K562 (cell line): ENCODE results near the gene MFAP3. TPM values are rescaled to one million over a fixed set of nuclear protein-coding genes. Genes with fewer than 3 reads are reported as not detected.

ENCODE experiments used
- ATAC-seq: fragments of 200-7000 bp; cut with Tn5 transposase; 3 replicates; pipeline ENCODE4 v1.9.1; 2020; ENCODE audit warnings: moderate library complexity
- BruUV-seq: library from RNA; stranded (reverse); fragments of 400-500 nt; replicated peaks from 2 replicates; lab custom pipeline; 2021; lab: Mats Ljungman, UMichigan
- CTCF ChIA-PET: fragments of 300-600 bp; formaldehyde crosslinking; extraction: SDS; loops from one replicate; lab custom pipeline; 2021; ENCODE audit warnings: low intra/inter-chr PET ratio; lab: Yijun Ruan, JAX
- POLR2A ChIA-PET: fragments of 300-600, 350-650 bp; sonication (Branson Sonifier 250); formaldehyde crosslinking; extraction: SDS; loops from one replicate; lab custom pipeline; 2021; ENCODE audit warnings: antibody characterized with exemption, inconsistent platforms; lab: Yijun Ruan, JAX
- DNase-seq, 4 experiments: peaks; one replicate each; pipeline versions ENCODE4 v3.0.0 to v3.0.0-alpha.2; 2011 to 2018; ENCODE audit warnings: low spot score in 3 of 4, mixed read lengths in 3 of 4; ENCODE audit errors: extremely low read depth in 1 of 4
- FAIRE-seq: peaks from 2 replicates; lab custom pipeline; 2011; peaks lifted over from hg19 to GRCh38; lab: Jason Lieb, UNC
- H2AFZ ChIP-seq: 2 replicates; pipeline ENCODE4 v1.6.0; 2011; ENCODE audit warnings: low read depth, low read length, control low read depth, inconsistent platforms
- H3K27ac ChIP-seq: fragments of 200-600 bp; 3 replicates; pipeline ENCODE4 v1.8.0; 2011; ENCODE audit warnings: low read depth, mild to moderate bottlenecking, control low read depth, inconsistent platforms, low read length, moderate library complexity, mixed read lengths; ENCODE audit errors: extremely low read depth
- H3K27me3 ChIP-seq, 2 experiments: fragments of 300-600 bp in 1 of 2; 2 replicates in 1 of 2; 3 replicates in 1 of 2; pipeline versions ENCODE4 v1.6.0 to v1.8.0; 2011; ENCODE audit warnings: inconsistent platforms in 2 of 2, low read length in 2 of 2, mild to moderate bottlenecking in 1 of 2, mixed read lengths in 1 of 2, moderate library complexity in 1 of 2; ENCODE audit not compliant: control insufficient read depth in 2 of 2, insufficient read depth in 2 of 2
- H3K36me3 ChIP-seq: fragments of 300-600 bp; 3 replicates; pipeline ENCODE4 v1.8.0; 2011; ENCODE audit warnings: mild to moderate bottlenecking, low read length, inconsistent platforms; ENCODE audit not compliant: control insufficient read depth, insufficient read depth
- H3K4me1 ChIP-seq, 2 experiments: fragments of 200-600 bp in 1 of 2; replicated peaks in 1 of 2; 2 replicates in 1 of 2; 3 replicates in 1 of 2; pipeline versions ENCODE4 v1.5.1 to v1.8.0; 2011; ENCODE audit warnings: inconsistent platforms in 2 of 2, low read length in 2 of 2, mild to moderate bottlenecking in 1 of 2, mixed read lengths in 1 of 2, moderate library complexity in 1 of 2; ENCODE audit not compliant: control insufficient read depth in 2 of 2, insufficient read depth in 2 of 2
- H3K4me2 ChIP-seq: 2 replicates; pipeline ENCODE4 v1.6.1; 2011; ENCODE audit warnings: low read length, control low read depth, inconsistent platforms, mixed read lengths; ENCODE audit not compliant: insufficient read depth
- H3K4me3 ChIP-seq: fragments of 200-600 bp; sonication (generic), shearing (Covaris generic); 2 replicates; pipeline ENCODE4 v1.5.1; 2016; ENCODE audit warnings: control low read depth, inconsistent platforms
- H3K79me2 ChIP-seq: fragments of 200-600 bp; 3 replicates; pipeline ENCODE4 v1.8.0; 2011; ENCODE audit warnings: low read length, inconsistent platforms; ENCODE audit not compliant: control insufficient read depth, insufficient read depth
- H3K9ac ChIP-seq, 2 experiments: 2 replicates each; pipeline versions ENCODE4 v1.6.0 to v1.6.1; 2011; ENCODE audit warnings: low read depth in 2 of 2, low read length in 2 of 2, control low read depth in 1 of 2, inconsistent platforms in 1 of 2, mild to moderate bottlenecking in 1 of 2, mixed read lengths in 1 of 2; ENCODE audit not compliant: insufficient read depth in 1 of 2
- H3K9me1 ChIP-seq: one replicate; pipeline ENCODE4 v1.6.0; 2011; ENCODE audit warnings: inconsistent platforms, mild to moderate bottlenecking, low read length, moderate library complexity; ENCODE audit not compliant: control insufficient read depth, insufficient read depth
- H3K9me3 ChIP-seq: replicated peaks from 2 replicates; pipeline ENCODE4 v1.5.1; 2011; ENCODE audit warnings: low read depth, low read length, inconsistent platforms; ENCODE audit not compliant: control insufficient read depth, insufficient read depth
- H4K20me1 ChIP-seq: replicated peaks from 2 replicates; pipeline ENCODE4 v1.6.1; 2011; ENCODE audit warnings: low read length, inconsistent platforms, mixed read lengths; ENCODE audit not compliant: control insufficient read depth, insufficient read depth
- EHMT2 ChIP-seq: fragments of 450-650 bp; IDR thresholded peaks from 2 replicates; pipeline ENCODE4 v1.6.1; 2018; ENCODE audit warnings: antibody characterized with exemption
- MAFG ChIP-seq: fragments of 450-650 bp; conservative IDR thresholded peaks from 2 replicates; pipeline ENCODE4 v1.6.1; 2016; ENCODE audit warnings: missing genetic modification characterization, missing compliant biosample characterization
- NCOA2 ChIP-seq, 2 experiments: fragments of 450-650 bp; IDR thresholded peaks; 2 replicates each; pipeline ENCODE4 v1.6.1; 2018; ENCODE audit warnings: mild to moderate bottlenecking in 2 of 2, moderate library complexity in 1 of 2; ENCODE audit not compliant: partially characterized antibody in 2 of 2
- NCOA4 ChIP-seq: fragments of 450-650 bp; IDR thresholded peaks from 2 replicates; pipeline ENCODE4 v1.6.1; 2018; ENCODE audit warnings: mild to moderate bottlenecking; ENCODE audit not compliant: partially characterized antibody
- NFE2 ChIP-seq: IDR thresholded peaks from 2 replicates; pipeline ENCODE4 v1.6.1; 2014; ENCODE audit warnings: antibody characterized with exemption, low read depth
- RBM14 ChIP-seq: fragments of 200-400 bp; formaldehyde crosslinking; IDR thresholded peaks from 2 replicates; pipeline ENCODE4 v1.6.1; 2018; ENCODE audit warnings: low read depth, mild to moderate bottlenecking, low read length, moderate library complexity, borderline replicate concordance; ENCODE audit not compliant: insufficient read depth
- REST ChIP-seq, 2 experiments: fragments of 450-650 bp; formaldehyde crosslinking in 1 of 2; IDR thresholded peaks; 2 replicates each; pipeline versions ENCODE4 v1.4.0 to v1.6.1; 2014 to 2020; ENCODE audit warnings: mild to moderate bottlenecking in 2 of 2, borderline replicate concordance in 1 of 2, low read depth in 1 of 2
- SMARCA5 ChIP-seq: fragments of 450-650 bp; IDR thresholded peaks from 2 replicates; pipeline ENCODE4 v1.6.1; 2016
- WGBS: fragments of 100-300 bp; shearing (Covaris generic); methylation state at CpG from one replicate; pipeline ENCODE4 v1.1.6; 2016; ENCODE audit warnings: low coverage, mixed read lengths; ENCODE audit not compliant: insufficient coverage; ENCODE audit errors: missing lambda C conversion rate; 5-methylcytosine and 5-hydroxymethylcytosine counted together
- in situ Hi-C: fragments of 300-500 bp; cut with MboI; formaldehyde crosslinking; loops from 4 replicates; pipeline ENCODE4 v1.15.0; 2018; ENCODE audit warnings: inconsistent platforms, mixed read lengths
- intact Hi-C: fragments of 100-400 bp; cut with micrococcal nuclease; formaldehyde crosslinking; loops from 2 replicates; pipeline ENCODE4 v1.14.2; 2022
- polyA plus RNA-seq, 8 experiments: library from polyadenylated mRNA; depleted of rRNA in 4 of 8; stranded (reverse) in 5 of 8; unstranded in 3 of 8; fragments of >200 nt; fragmentation: Nextera tagmentation in 2 of 8; fragmentation: Illumina TruSeq in 1 of 8; extraction: Ambion mirVana in 2 of 8; extraction: Trizol in 1 of 8; gene quantifications; 2 replicates each; pipeline versions ENCODE4 v1.2.1 to v1.2.3, GENCODE V29; 2011 to 2014; ENCODE audit warnings: inconsistent platforms in 1 of 8, missing spikeins in 1 of 8
- total RNA-seq, 7 experiments: library from RNA; depleted of rRNA in 6 of 7; stranded (reverse); fragments of >200 nt in 6 of 7; fragmentation: Illumina TruSeq in 2 of 7; extraction: Trizol in 2 of 7; gene quantifications; 2 replicates each; pipeline versions ENCODE4 v1.2.1 to v1.2.3, GENCODE V29; 2011 to 2021; ENCODE audit warnings: low replicate concordance in 1 of 7

Gene MFAP3
- total and polyA plus RNA-seq, 9 of the 15 experiments (the other 6 are each of a cell fraction or from before 2014, with no cell fraction given), result 9.5 to 39.1 (median 20.7) TPM

DNA sequence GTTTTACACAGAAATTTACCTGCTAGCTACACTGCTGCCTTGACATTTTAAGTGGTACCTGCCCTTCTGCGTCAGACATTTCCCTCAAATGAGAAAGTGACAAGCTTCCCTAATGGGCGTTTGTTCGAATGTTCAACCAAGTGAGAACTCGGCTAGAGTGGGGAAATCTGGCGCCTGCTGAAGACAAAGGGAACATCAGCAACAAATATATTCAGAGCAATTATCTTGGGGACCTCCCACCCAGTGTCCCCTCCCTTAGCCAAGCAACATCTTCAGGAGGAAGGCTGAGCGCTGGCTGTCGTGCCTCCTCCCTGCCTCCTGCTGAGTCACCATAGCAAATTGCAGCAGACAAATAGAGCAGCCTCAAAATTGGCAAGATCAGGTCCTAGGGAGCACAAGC lies 57.1 kb downstream of the MFAP3 start:
- intact Hi-C loops (no loop called here), in situ Hi-C loops (no loop called here)
- H3K4me3 ChIP-seq, result no peak overlapping the region
- DNase-seq (no peak), ATAC-seq (no peak), FAIRE-seq (no peak)
- no peaks in the 10 kb centered on the region for H3K9me1 ChIP-seq
- WGBS, result 0% methylated on average over 7 of the region's 7 CpGs
- ChIA-PET POLR2A (no interaction called here), CTCF (no interaction called here)
- H4K20me1 ChIP-seq, result no peaks in the 10 kb centered on the region
- no peaks in the 10 kb centered on the region for H3K9me3 ChIP-seq
- H3K4me2 ChIP-seq, result no peak overlapping the region
- no peaks in the 10 kb centered on the region for H3K79me2 ChIP-seq
- no peaks in the 10 kb centered on the region for H3K36me3 ChIP-seq
- BruUV-seq, result no TSS peak
- H3K4me1 ChIP-seq, result no peaks in the 10 kb centered on the region; a peak in 1 of 5 replicates
- no peak overlapping the region for H3K27ac ChIP-seq
- TF ChIP-seq NFE2, result peak; percentile 39; the same call in 1 of the 2 replicates
- peak; percentile 13; the same call in 1 of the 2 replicates for TF ChIP-seq MAFG (tag)
- TF ChIP-seq RBM14, result no peak
- TF ChIP-seq, all 486 proteins: peak for 2
- Histone ChIP-seq H3K9ac (no peak overlapping the region), H2AFZ (no peak overlapping the region), H3K27me3 (peaks cover 5 to 6% of the 10 kb centered on the region in 2 experiments; a peak in 3 of 5 replicates)

GRCh38 chr5:154097031-154097430 lies 58.3 kb downstream of the MFAP3 start:
- FAIRE-seq (no peak), DNase-seq (peak in 3 of 4 experiments; percentile 17 to 21 (median 18)), ATAC-seq (peak; percentile 39; the same call in 1 of the 3 replicates)
- no peaks in the 10 kb centered on the region for H3K9me1 ChIP-seq
- no peaks in the 10 kb centered on the region; a peak in 1 of 5 replicates for H3K4me1 ChIP-seq
- WGBS, result 4% methylated on average over 2 of the region's 2 CpGs
- H3K36me3 ChIP-seq, result no peaks in the 10 kb centered on the region
- BruUV-seq, result no TSS peak
- no peak overlapping the region for H3K4me3 ChIP-seq
- in situ Hi-C loops, result no loop called here
- H3K9me3 ChIP-seq, result no peaks in the 10 kb centered on the region
- H2AFZ ChIP-seq, result no peak overlapping the region
- no peak overlapping the region for H3K4me2 ChIP-seq
- peaks cover 0 to 3% of the 10 kb centered on the region in 2 experiments; a peak in 2 of 5 replicates for H3K27me3 ChIP-seq
- H4K20me1 ChIP-seq, result no peaks in the 10 kb centered on the region
- ChIA-PET POLR2A (no interaction called here), CTCF (no interaction called here)
- no peak overlapping the region for H3K27ac ChIP-seq
- no peak overlapping the region for H3K9ac ChIP-seq
- intact Hi-C loops, result no loop called here
- no peaks in the 10 kb centered on the region for H3K79me2 ChIP-seq
- TF ChIP-seq NCOA2 (IDR thresholded peaks at IDR 0.05; ENCODE audit: partially characterized antibody in 2 of 2), result no peak
- TF ChIP-seq EHMT2, result peak; percentile 87
- TF ChIP-seq REST (IDR thresholded peaks at IDR 0.05; ENCODE audit: borderline replicate concordance), result peak; percentile 94
- peak; percentile 90 for TF ChIP-seq REST (CRISPR knock-in tag; IDR thresholded peaks at IDR 0.05; ENCODE audit: low read depth)
- TF ChIP-seq SMARCA5, result no peak
- no peak for TF ChIP-seq NCOA4
